ENCODE measurements around the gene PLXNA1. TPM values are rescaled to one million over a fixed set of nuclear protein-coding genes. Genes with fewer than 3 reads are reported as not detected.

The PLXNA1 gene
- total and polyA plus RNA-seq, 10 of the 15 experiments (the other 5 are each of a cell fraction or from before 2014, with no cell fraction given): 0.03 to 16.4 (median 2.5) TPM

GRCh38 chr3:127000761-127001160, 17.8 kb downstream of the PLXNA1 start (continued):
- no peak for TF ChIP-seq IKZF2 (IDR thresholded peaks at IDR 0.05)

- Histone ChIP-seq H3K27ac (ENCODE audit: control insufficient read depth, insufficient read depth) (no peak overlapping the region; the same call in 1 of the 2 replicates), H3K79me2 (ENCODE audit: control insufficient read depth, insufficient read depth, low read length) (no peaks in the 10 kb centered on the region), H3K4me2 (ENCODE audit: control insufficient read depth, insufficient read depth) (no peak overlapping the region), H2AFZ (ENCODE audit: control insufficient read depth, low read depth, low read length) (no peak overlapping the region), H3K4me1 (ENCODE audit: control insufficient read depth, insufficient read depth, low read length) (peaks cover 7% of the 10 kb centered on the region), H4K20me1 (ENCODE audit: control insufficient read depth, insufficient read depth) (no peaks in the 10 kb centered on the region), H3K36me3 (ENCODE audit: control insufficient read depth in 2 of 2, insufficient read depth in 2 of 2, low read length in 1 of 2) (peaks cover 0 to 7% of the 10 kb centered on the region in 2 experiments; a peak in 2 of 4 replicates), H3K9me3 (replicated peaks; ENCODE audit: control insufficient read depth, insufficient read depth, low read length) (no peaks in the 10 kb centered on the region), H3K27me3 (replicated peaks in 1 of 2; ENCODE audit: control insufficient read depth in 2 of 2, insufficient read depth in 2 of 2, low read length in 1 of 2) (no peaks in the 10 kb centered on the region), H3K9ac (ENCODE audit: control insufficient read depth, insufficient read depth, low read length) (no peak overlapping the region; the same call in 1 of the 2 replicates), H3K4me3 (no peak overlapping the region)
- SMC1A ChIA-PET (ENCODE audit: uncharacterized antibody, unreplicated experiment): no interaction called here
- no peak for TF ChIP-seq POU2F2 (IDR thresholded peaks at IDR 0.05; ENCODE audit: borderline replicate concordance, low read depth, low read length)
- TF ChIP-seq CTCF (IDR thresholded peaks at IDR 0.05 in 2 of 3, conservative IDR thresholded peaks at IDR 0.05 in 1 of 3; ENCODE audit: control insufficient read depth in 2 of 3, extremely low read depth in 1 of 3, insufficient read depth in 1 of 3, low read depth in 3 of 3, low read length in 3 of 3): no peak
- TF ChIP-seq ATF2 (IDR thresholded peaks at IDR 0.05; ENCODE audit: low read length): no peak
- no peak for TF ChIP-seq EED (IDR thresholded peaks at IDR 0.05; ENCODE audit: low read depth)
- TF ChIP-seq ZNF384 (IDR thresholded peaks at IDR 0.05; ENCODE audit: borderline replicate concordance, low read depth, low read length): no peak
- RAD21 ChIA-PET (ENCODE audit: unreplicated experiment): interaction anchor here (1.1 to 1.2 kb wide), 2 partner anchors 73 to 452 kb away, joined by 3 read pairs; no protein-coding TSS in a partner anchor
- no TSS peak for BruUV-seq (replicated peaks)
- CTCF ChIA-PET: interaction anchor here (1.9 kb wide), 1 partner anchor 20 kb away, joined by 7 read pairs; the partner anchor contains the start of gene PLXNA1
- POLR2A ChIA-PET: no interaction called here
- DNase-seq (ENCODE audit: low read depth, low spot score): no peak
- intact Hi-C loops (cut with micrococcal nuclease; ENCODE audit: unreplicated experiment): loop anchor here (1.0 kb wide), 1 partner anchor 19 kb away; no protein-coding TSS in a partner anchor
- ATAC-seq: no peak
- in situ Hi-C loops (cut with MboI): no loop called here
- FAIRE-seq: no peak
- 81% methylated on average over 21 of the region's 23 CpGs for WGBS (ENCODE audit: insufficient coverage, insufficient replicate concordance, low lambda C conversion rate, missing lambda C conversion rate)
These were observed 18.7 kb downstream of the PLXNA1 start for GRCh38 chr3:127001486-127002194.
